T-helper 1 cell treated with Interleukin-12 subunit alpha and Interleukin-12 subunit beta and Interleukin-4 antibody, amounts not matched to agents 30 μg/mL and 1 μg/mL, for 36 hours (primary cell): ENCODE measurements around the gene PPAT.
A peak's percentile ranks its signal among the peaks of the same experiment; 100 is the strongest.

ENCODE experiments used
- H3K27ac Mint-ChIP-seq: one replicate; pipeline ENCODE4 v1.8.0; 2021; ENCODE audit warnings: mild to moderate bottlenecking, mixed read lengths
- H3K27me3 Mint-ChIP-seq: one replicate; pipeline ENCODE4 v1.8.0; 2021; ENCODE audit warnings: low read depth, mixed read lengths
- H3K36me3 Mint-ChIP-seq: one replicate; pipeline ENCODE4 v1.8.0; 2021; ENCODE audit warnings: low read depth, mixed read lengths
- H3K4me1 Mint-ChIP-seq: one replicate; pipeline ENCODE4 v1.8.0; 2021; ENCODE audit warnings: low read depth, mixed read lengths
- H3K4me3 Mint-ChIP-seq: one replicate; pipeline ENCODE4 v1.8.0; 2021; ENCODE audit warnings: mild to moderate bottlenecking, moderate library complexity, mixed read lengths
- H3K9me3 Mint-ChIP-seq: one replicate; pipeline ENCODE4 v1.8.0; 2021; ENCODE audit warnings: mixed read lengths

Gene PPAT

DNA sequence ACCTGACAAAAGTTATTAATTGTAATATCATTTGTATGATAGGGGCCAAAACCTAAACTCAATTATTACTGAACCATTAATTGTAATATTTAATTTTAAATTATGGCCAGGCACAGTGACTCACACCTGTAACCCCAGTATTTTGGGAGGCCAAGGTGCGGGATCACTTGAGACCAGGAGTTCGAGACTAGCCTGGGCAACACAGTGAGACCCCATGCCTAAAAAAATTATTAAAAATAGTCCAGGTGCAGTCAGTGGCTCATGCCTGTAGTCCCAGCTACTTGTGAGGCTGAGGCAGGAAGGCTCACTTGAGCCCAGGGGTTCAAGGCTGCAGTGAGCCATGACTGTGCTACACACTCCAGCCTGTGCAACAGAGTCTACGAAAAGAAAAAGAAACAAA lies 18.0 kb downstream of the PPAT start:
- Mint-ChIP-seq H3K27me3 (no peaks in the 10 kb centered on the region), H3K36me3 (no peaks in the 10 kb centered on the region), H3K4me1 (peaks cover 1% of the 10 kb centered on the region), H3K27ac (no peak overlapping the region), H3K9me3 (no peaks in the 10 kb centered on the region), H3K4me3 (no peak overlapping the region)

- Mint-ChIP-seq H3K4me1 (peaks cover 1% of the 10 kb centered on the region), H3K9me3 (no peaks in the 10 kb centered on the region), H3K4me3 (no peak overlapping the region), H3K36me3 (no peaks in the 10 kb centered on the region), H3K27ac (no peak overlapping the region), H3K27me3 (no peaks in the 10 kb centered on the region)
Observed at GRCh38 chr4:56416349-56416748, 19.1 kb downstream of the PPAT start.

- Mint-ChIP-seq H3K27me3 (no peaks in the 10 kb centered on the region), H3K4me1 (peaks cover 5% of the 10 kb centered on the region), H3K4me3 (no peak overlapping the region), H3K27ac (no peak overlapping the region), H3K9me3 (no peaks in the 10 kb centered on the region), H3K36me3 (no peaks in the 10 kb centered on the region)
Observed at GRCh38 chr4:56414135-56414670, 21.2 kb downstream of the PPAT start.

DNA sequence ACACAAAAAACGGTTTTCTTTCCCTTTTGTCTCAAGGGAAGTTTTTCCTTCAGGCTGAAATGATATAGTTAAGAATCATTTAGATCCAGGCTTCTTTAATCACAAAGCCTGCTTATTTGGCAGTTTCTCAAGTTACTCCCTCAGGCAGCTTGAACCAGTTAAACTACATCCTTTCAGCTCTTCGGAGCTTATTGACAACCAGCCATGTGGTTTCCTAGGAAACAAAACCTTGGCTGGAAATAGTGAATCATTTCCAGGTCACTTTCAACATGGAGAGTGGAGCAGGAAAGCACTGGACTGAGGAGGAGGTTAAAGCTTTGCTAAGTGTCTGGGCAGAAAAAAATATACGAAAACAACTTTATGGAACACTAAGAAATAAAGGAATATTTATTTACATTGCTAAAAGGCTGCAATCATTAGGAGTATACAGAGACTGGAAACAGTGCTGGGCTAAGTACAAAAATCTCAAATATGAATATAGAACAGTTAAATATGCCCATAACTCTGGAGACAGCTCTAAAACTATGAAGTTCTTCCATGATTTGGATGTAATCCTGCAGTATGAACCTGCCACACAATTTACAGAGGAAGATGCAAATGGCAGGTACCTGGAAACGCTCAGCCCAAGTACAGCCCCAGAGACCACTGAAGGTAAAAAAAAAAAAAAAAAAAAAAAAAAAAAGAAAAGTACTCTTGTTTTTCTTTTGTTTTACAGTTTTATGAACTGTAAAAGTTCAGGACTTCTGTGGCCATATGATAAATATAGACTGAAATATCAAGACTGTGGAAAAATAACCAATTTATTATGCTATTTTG lies 25.0 kb downstream of the PPAT start:
- no peaks in the 10 kb centered on the region for H3K27me3 Mint-ChIP-seq
- no peak overlapping the region for H3K4me3 Mint-ChIP-seq
- H3K36me3 Mint-ChIP-seq, result peaks cover 8% of the 10 kb centered on the region
- H3K27ac Mint-ChIP-seq, result no peak overlapping the region
- H3K9me3 Mint-ChIP-seq, result no peaks in the 10 kb centered on the region
- peaks cover 10% of the 10 kb centered on the region for H3K4me1 Mint-ChIP-seq

GRCh38 chr4:56409511-56410090 lies 25.8 kb downstream of the PPAT start:
- H3K4me1 Mint-ChIP-seq, result peaks cover 10% of the 10 kb centered on the region
- peaks cover 8% of the 10 kb centered on the region for H3K36me3 Mint-ChIP-seq
- H3K4me3 Mint-ChIP-seq, result no peak overlapping the region
- H3K27ac Mint-ChIP-seq, result no peak overlapping the region
- no peaks in the 10 kb centered on the region for H3K27me3 Mint-ChIP-seq
- H3K9me3 Mint-ChIP-seq, result no peaks in the 10 kb centered on the region

DNA sequence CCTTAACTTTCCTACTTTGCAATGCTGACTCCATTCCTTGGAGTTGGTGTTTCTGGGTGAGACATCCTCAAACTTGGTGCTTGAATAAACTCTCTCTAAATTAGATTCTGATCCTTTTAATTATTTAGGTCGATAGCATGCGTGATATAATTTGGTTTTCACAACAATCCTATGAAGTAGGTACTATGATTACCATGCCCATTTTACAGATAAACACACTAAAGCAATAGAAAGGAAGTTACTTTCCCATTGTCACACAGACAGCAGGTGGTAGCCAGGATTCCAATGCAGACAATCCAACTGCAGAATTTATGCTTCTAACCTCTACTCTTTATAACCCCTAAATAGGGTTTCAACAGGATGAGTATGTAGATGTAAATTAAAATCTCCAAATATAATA lies 26.4 kb downstream of the PPAT start:
- Mint-ChIP-seq H3K4me3 (no peak overlapping the region), H3K36me3 (peaks cover 11% of the 10 kb centered on the region), H3K4me1 (peaks cover 10% of the 10 kb centered on the region), H3K27me3 (no peaks in the 10 kb centered on the region), H3K27ac (no peak overlapping the region), H3K9me3 (no peaks in the 10 kb centered on the region)

- H3K4me1 Mint-ChIP-seq, result peaks cover 10% of the 10 kb centered on the region
- H3K27me3 Mint-ChIP-seq, result no peaks in the 10 kb centered on the region
- peaks cover 11% of the 10 kb centered on the region for H3K36me3 Mint-ChIP-seq
- no peak overlapping the region for H3K4me3 Mint-ChIP-seq
- no peak overlapping the region for H3K27ac Mint-ChIP-seq
- no peaks in the 10 kb centered on the region for H3K9me3 Mint-ChIP-seq
Observed at GRCh38 chr4:56406151-56406550, 29.3 kb downstream of the PPAT start.

DNA sequence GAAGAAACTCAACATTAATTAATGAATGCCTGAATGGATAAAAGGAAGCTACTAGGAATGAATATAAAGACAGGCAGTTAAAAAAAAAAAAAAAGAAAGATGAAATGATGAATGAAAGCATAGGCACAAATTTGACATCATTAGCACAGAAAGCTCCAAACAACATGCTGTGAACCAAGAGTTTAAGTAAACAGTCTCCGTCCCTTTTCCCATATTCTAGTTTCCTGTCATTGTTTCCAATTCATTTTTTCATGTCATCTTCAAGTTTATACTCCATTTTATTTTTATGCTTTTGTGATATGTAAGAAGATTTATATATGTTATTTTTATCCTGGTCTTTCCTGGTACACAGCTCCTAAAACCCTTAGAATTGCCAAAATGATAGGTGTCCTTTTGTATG lies 30.4 kb downstream of the PPAT start:
- Mint-ChIP-seq H3K36me3 (peaks cover 13% of the 10 kb centered on the region), H3K9me3 (no peaks in the 10 kb centered on the region), H3K4me1 (peaks cover 4% of the 10 kb centered on the region), H3K4me3 (no peak overlapping the region), H3K27ac (no peak overlapping the region), H3K27me3 (no peaks in the 10 kb centered on the region)

DNA sequence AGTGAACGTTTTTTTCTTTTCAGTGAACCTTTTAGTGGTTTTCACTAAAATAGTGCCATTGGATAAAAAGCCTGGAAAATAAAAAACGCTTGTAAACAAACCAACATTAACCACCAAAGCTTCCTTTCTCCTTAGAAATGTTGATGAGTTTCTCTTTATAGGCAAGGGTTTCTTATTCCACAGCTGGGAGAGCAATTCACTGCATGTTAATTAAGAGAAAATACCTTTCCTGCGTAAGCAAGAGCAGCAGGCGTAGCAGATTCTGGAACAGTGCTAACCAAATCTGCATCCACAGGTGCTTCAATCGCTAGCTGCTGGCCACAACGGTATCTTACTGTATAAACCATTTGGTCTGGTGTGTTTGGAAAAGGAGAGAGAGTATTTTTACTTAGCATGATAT lies 34.9 kb downstream of the PPAT start:
- no peak overlapping the region for H3K4me3 Mint-ChIP-seq

GRCh38 chr4:56391270-56391669 lies 44.1 kb downstream of the PPAT start:
- H3K4me1 Mint-ChIP-seq, result peaks cover 20% of the 10 kb centered on the region

More for the DNA sequence above, 34.9 kb downstream of the PPAT start:
- no peaks in the 10 kb centered on the region for H3K27me3 Mint-ChIP-seq
- H3K9me3 Mint-ChIP-seq, result no peaks in the 10 kb centered on the region
- no peak overlapping the region for H3K27ac Mint-ChIP-seq
- H3K4me1 Mint-ChIP-seq, result no peaks in the 10 kb centered on the region
- H3K36me3 Mint-ChIP-seq, result peaks cover 10% of the 10 kb centered on the region

DNA sequence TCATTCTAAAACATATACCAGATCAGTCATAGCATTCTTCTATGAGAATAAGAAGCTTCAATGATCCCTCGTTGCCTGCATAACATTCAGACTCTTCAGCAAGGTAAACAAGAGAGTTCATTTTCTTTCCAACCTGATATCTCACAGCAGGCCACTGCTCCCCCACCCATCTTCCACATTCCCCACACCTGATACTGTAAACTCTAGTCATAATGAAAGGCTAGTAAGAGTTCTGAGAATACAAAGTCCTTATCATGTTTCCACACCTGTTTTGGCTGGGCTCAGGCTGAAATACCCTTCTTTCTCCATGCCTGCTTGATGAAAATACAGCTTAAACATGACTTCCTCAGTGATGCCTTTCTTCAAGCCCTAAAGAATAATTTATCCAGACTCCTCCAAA lies 45.9 kb downstream of the PPAT start:
- H3K36me3 Mint-ChIP-seq, result no peaks in the 10 kb centered on the region
- H3K9me3 Mint-ChIP-seq, result no peaks in the 10 kb centered on the region
- H3K4me3 Mint-ChIP-seq, result no peak overlapping the region
- peak overlapping the region; percentile 33 for H3K27ac Mint-ChIP-seq
- H3K4me1 Mint-ChIP-seq, result peaks cover 20% of the 10 kb centered on the region
- H3K27me3 Mint-ChIP-seq, result no peaks in the 10 kb centered on the region

More at GRCh38 chr4:56391270-56391669, 44.1 kb downstream of the PPAT start:
- Mint-ChIP-seq H3K36me3 (peaks cover 2% of the 10 kb centered on the region), H3K27ac (no peak overlapping the region), H3K9me3 (no peaks in the 10 kb centered on the region), H3K4me3 (no peak overlapping the region), H3K27me3 (no peaks in the 10 kb centered on the region)

DNA sequence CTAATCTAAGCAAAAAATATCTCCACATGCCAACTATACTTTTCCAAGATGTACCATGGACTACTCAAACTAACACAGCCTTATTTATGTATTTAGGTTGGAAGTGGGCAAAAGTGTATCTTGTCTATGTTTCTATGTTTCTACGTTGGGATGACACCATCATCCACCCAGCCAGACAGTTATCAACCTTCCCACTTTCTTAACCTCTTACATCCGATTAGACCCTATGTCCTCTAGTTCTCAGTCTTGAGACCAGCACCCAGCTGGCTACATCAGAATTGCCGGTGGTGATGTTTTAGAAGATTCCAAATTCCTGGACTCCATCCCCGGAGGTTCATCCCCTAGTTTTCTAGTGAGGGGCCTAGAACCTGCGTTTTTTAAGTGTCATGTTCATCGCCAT lies 47.1 kb downstream of the PPAT start:
- Mint-ChIP-seq H3K4me3 (peak overlapping the region; percentile 96), H3K27ac (peak overlapping the region; percentile 100), H3K4me1 (peaks cover 22% of the 10 kb centered on the region), H3K9me3 (no peaks in the 10 kb centered on the region), H3K36me3 (no peaks in the 10 kb centered on the region), H3K27me3 (no peaks in the 10 kb centered on the region)

DNA sequence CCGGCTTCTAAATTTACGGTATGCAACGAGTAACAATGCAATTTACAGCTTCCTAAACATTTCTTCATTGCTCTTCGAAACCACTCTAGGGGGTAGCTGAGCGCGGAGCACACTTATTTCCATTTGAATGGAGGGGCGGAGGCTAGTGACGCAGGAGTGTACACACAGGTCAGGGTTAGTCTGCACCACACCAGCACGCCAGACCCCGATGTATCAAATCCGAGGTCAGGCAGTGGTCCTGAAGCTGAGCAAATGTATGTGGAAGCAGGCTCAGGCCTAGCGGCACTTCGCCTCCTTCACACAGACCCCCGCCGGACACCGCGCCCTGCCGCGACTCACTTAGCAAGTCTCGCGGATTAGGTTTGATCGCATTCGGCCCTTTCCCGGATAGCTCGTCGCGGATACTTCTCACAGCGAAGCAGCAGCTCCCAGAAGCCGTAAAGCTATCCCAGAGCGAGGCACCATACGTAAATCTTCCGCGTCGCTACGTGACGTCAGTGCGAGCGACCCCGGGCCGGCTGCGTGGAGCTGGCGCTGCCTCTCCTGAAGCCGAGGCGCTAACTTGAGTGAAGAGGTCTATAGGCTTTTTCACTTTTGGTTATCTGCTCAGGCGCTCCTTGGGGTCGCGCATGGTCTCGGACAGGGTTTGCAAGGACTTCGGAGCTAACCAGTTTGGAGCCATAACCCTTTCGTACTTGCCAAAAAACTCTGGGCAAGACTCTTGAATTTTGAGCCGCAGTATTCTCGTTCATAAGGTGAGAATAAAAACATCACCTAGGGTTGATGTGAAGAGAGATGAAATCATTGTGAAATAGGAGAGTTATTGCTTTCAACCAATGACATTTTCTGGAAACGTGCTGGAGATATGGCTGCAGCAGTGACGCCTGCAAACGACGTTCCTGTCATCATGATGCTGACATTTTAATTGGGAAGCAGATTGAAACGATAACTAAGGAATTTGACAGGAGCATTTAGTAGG lies 48.1 kb downstream of the PPAT start, which contains the start of gene AASDH:
TSS of gene AASDH (minus strand) at position 469 of the 979 bp plus-strand sequence. CDS start 3,192 bp downstream, outside the sequence.
- peak within 1 kb of the TSS; percentile 96 for H3K4me3 Mint-ChIP-seq
- peaks cover 20% of the 10 kb centered on the region for H3K4me1 Mint-ChIP-seq
- no peaks in the 10 kb centered on the region for H3K36me3 Mint-ChIP-seq
- H3K9me3 Mint-ChIP-seq, result no peaks in the 10 kb centered on the region
- peak within 1 kb of the TSS; percentile 100 for H3K27ac Mint-ChIP-seq
- H3K27me3 Mint-ChIP-seq, result no peaks in the 10 kb centered on the region

- no peaks in the 10 kb centered on the region for H3K9me3 Mint-ChIP-seq
- peak overlapping the region; percentile 96 for H3K4me3 Mint-ChIP-seq
- H3K4me1 Mint-ChIP-seq, result peaks cover 20% of the 10 kb centered on the region
- H3K27me3 Mint-ChIP-seq, result no peaks in the 10 kb centered on the region
- H3K27ac Mint-ChIP-seq, result peak overlapping the region; percentile 69
- no peaks in the 10 kb centered on the region for H3K36me3 Mint-ChIP-seq
Observed at GRCh38 chr4:56386091-56386490, 49.3 kb downstream of the PPAT start.
